GM11168 (cell line): Measurements from ENCODE around the gene HOXA10.

ENCODE experiments used
- in situ Hi-C: fragments of 300-500 bp; cut with MboI; formaldehyde crosslinking; loops from one replicate; pipeline ENCODE4 v1.12.0; 2022; ENCODE audit warnings: low sequenced_read_pairs; ENCODE audit not compliant: unreplicated experiment

Gene HOXA10

GRCh38 chr7:27194002-27194352 lies 19.9 kb upstream of the HOXA10 start:
- in situ Hi-C loops, result loop anchor here (25.0 kb wide), 1 partner anchor 1332 kb away; no protein-coding TSS in a partner anchor

- in situ Hi-C loops, result loop anchor here (25.0 kb wide), 1 partner anchor 1331 kb away; no protein-coding TSS in a partner anchor
These were observed 19.3 kb upstream of the HOXA10 start for GRCh38 chr7:27193335-27194001.

GRCh38 chr7:27192546-27193334 lies 18.6 kb upstream of the HOXA10 start:
- in situ Hi-C loops, result loop anchor here (25.0 kb wide), 1 partner anchor 1330 kb away; no protein-coding TSS in a partner anchor

DNA sequence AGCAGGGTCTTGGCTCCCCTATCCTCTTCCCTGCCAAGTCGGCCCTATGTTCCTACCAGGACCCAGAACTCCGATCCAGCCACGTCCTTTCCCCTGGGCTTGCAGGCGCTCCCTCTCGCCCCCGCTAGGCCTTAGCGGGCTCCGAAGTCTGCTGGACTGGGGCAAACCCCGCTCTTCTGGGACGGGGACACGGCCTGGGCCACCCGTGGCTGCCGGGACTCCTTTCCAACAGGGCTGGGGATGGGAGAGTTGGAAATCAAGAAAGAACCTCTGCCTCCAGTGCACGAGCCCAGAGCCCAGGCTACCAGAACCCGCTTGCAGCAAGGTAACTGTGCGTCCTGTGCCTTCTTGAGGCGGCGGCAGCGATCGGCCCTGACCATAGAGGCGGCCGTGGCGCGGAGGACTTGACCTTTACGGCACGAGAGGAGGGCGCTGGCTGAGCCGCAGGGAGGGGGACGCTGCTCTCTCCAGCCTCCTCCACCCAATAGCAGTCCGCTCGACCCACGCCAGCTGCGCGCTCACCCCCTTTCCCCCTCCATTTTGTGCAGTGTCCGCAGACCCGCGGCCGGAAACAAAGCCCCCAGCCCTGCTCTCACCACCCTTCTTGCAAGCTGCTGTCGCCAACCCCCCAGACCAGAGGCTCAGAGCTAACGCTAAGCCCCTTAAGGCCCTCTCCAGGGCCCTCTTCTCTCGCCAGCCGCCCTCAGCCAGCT lies 17.9 kb upstream of the HOXA10 start:
- in situ Hi-C loops, result loop anchor here (25.0 kb wide), 1 partner anchor 1330 kb away; no protein-coding TSS in a partner anchor

GRCh38 chr7:27191161-27191731 lies 17.1 kb upstream of the HOXA10 start:
- in situ Hi-C loops, result loop anchor here (25.0 kb wide), 1 partner anchor 1329 kb away; no protein-coding TSS in a partner anchor

- in situ Hi-C loops, result loop anchor here (25.0 kb wide), 1 partner anchor 1328 kb away; no protein-coding TSS in a partner anchor
These were observed 16.1 kb upstream of the HOXA10 start for GRCh38 chr7:27189997-27190748.

DNA sequence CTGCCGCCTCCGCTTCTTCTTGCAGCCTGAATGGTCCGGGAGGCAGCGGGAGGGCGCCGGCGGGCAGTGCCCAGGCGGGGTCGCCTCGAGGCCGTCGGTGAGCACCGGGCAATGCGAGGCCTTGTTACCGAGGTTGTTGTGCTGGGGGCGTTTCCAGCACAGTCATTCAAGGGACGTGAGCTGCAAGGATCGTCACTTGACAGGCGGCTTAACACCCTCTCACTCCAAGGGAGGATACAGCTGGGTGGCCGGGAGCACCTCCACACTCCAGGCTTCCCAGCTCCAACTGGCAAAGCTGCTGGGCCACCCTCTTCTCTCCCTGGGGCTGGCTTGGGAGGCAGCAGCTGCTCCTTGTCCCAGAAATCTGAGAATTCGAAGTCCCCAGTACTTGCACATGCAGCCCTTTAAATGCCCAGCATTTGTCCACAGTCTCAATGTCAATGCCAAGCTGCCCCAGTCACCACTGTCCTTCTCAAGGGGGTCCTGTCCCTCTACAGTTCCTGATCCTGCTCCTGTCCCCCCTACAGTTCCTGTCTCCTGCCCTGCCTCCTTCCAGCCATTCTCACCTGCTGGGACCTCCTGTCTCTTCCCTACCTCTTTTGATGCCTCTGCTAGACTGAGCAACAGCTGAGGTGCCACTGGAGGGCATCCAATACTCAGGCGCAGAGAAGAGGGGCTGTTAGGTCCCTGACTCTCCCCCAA lies 15.3 kb upstream of the HOXA10 start:
- in situ Hi-C loops, result loop anchor here (25.0 kb wide), 1 partner anchor 1327 kb away; no protein-coding TSS in a partner anchor

GRCh38 chr7:27188386-27189294 lies 14.5 kb upstream of the HOXA10 start:
- in situ Hi-C loops, result loop anchor here (25.0 kb wide), 1 partner anchor 1326 kb away; no protein-coding TSS in a partner anchor

DNA sequence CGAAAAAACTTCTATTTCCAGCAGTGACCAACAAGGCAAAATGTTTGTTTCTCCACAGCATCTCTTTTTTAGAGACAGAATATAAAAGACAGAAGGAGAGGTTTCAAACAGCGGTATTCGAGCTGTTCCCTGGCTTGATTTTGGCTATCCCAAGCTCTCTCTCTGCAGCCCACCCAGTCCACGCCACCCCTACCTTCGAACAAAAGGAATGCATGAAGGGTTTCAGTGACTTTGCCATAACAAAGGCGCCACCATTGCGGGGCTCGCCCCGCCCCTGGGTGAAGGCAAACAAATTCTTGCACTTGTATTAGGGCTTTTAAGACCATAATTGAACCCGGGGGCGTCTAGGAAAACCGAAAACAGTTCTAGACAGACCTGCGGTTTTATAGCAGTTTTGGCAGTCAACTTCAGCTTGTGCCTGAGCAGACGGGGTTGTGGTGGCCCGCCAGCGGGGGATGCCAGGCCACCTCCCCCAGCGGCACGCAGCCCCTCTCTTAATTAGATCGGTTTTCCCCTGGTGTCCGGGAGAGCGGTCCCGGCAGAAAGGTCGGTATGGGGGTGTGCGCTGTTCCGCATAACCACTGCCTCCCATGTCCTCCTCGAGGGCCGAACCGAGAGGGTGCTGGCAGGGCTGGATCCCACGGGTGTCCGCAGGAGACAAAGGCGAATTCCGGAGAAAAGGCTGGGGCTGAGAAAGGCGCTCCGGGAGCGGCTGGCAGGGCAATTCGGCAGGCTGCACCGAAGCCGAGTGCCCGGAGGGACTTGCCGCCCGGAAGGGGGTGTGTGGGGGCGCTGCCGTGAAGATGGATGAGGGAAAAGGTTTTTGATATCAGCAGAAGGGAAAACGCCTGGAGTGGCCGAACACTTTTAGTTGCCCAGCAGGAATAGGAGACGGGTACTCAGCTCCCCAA lies 13.6 kb upstream of the HOXA10 start:
- in situ Hi-C loops, result loop anchor here (25.0 kb wide), 1 partner anchor 1325 kb away; no protein-coding TSS in a partner anchor

DNA sequence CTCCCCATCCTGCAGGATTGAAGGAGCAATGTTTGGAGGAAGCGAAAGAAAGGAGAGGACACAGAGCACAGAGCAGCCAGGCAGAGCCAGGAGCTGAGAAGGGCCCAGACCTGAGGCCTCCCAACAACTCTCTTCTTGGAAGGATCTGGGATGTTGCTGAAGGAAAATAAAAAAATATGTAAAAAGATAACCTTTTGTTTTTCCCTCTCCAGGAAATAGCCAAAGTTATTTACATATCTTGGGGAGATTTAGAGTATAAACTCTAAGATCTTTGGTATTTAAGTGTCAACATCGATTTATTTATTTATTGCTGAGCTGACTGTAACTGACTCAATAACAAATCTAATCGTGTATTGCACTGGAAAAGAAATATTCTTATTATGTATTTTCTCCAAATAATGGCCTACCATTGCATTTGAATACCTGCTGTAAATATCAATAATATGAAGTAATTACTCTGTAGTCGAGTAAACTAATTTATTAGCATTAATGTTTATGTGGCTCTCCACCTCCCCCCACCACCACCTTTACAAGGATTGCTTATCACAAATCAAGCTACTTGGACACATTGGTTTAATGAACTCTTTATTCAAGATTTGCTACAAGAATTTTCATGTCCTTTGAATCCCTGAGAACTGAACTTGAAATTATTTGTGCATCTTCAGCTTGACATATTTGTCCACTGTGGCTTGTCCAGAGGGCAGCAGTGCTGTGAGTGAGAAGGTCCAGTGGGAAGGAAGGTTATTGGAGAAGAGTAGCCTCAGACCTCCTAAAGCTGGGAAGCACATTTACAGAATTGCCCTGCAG lies 12.8 kb upstream of the HOXA10 start:
- in situ Hi-C loops, result loop anchor here (25.0 kb wide), 1 partner anchor 1325 kb away; no protein-coding TSS in a partner anchor

GRCh38 chr7:27185854-27186667 lies 11.9 kb upstream of the HOXA10 start:
- in situ Hi-C loops, result loop anchor here (25.0 kb wide), 1 partner anchor 1324 kb away; no protein-coding TSS in a partner anchor

GRCh38 chr7:27185013-27185853 lies 11.1 kb upstream of the HOXA10 start, which contains the start of gene HOXA11:
HOXA11 (minus strand) TSS chr7:27185232; CDS start chr7:27185144, 88 bp downstream.
- in situ Hi-C loops, result loop anchor here (25.0 kb wide), 1 partner anchor 1323 kb away; no protein-coding TSS in a partner anchor

GRCh38 chr7:27184337-27185012 lies 10.4 kb upstream of the HOXA10 start:
- in situ Hi-C loops, result loop anchor here (25.0 kb wide), 1 partner anchor 1322 kb away; no protein-coding TSS in a partner anchor
